GM21576 (cell line): ENCODE results near the gene GLB1L.
"Not testable (repeated sequence)": the region's sequence is repeated elsewhere in the genome, so short reads cannot be mapped to it uniquely, and the experiment has no call there.

Experiments
- ATAC-seq: cut with Tn5 transposase; IDR thresholded peaks from one replicate; pipeline ENCODE4 v1.9.1; 2021; ENCODE audit warnings: mild to moderate bottlenecking, moderate library complexity; ENCODE audit not compliant: unreplicated experiment

The GLB1L gene

GRCh38 chr2:219245148-219245898, at the start of gene GLB1L, which contains the start of gene STK16:
GLB1L (minus strand) TSS chr2:219245444; CDS start chr2:219243573, 1,871 bp downstream.
STK16 (plus strand) TSS chr2:219245479; CDS start chr2:219246000, 521 bp downstream.
- ATAC-seq: peak; percentile 63

GRCh38 chr2:219294356-219295351, 49.4 kb upstream of the GLB1L start:
- peak; percentile 79 for ATAC-seq

GRCh38 chr2:219293736-219294231, 48.5 kb upstream of the GLB1L start:
- no peak for ATAC-seq

- no peak for ATAC-seq
Measured at GRCh38 chr2:219292616-219293015, 47.4 kb upstream of the GLB1L start.

GRCh38 chr2:219291910-219292490, 46.8 kb upstream of the GLB1L start:
- ATAC-seq: no peak

GRCh38 chr2:219291394-219291793, 46.1 kb upstream of the GLB1L start:
- no peak for ATAC-seq

- ATAC-seq: no peak
Measured at GRCh38 chr2:219290381-219291171, 45.3 kb upstream of the GLB1L start.

GRCh38 chr2:219289537-219290361, 44.5 kb upstream of the GLB1L start:
- ATAC-seq: no peak

GRCh38 chr2:219289195-219289536, 43.9 kb upstream of the GLB1L start:
- ATAC-seq: no peak

GRCh38 chr2:219287580-219288265, 42.5 kb upstream of the GLB1L start:
- no peak for ATAC-seq

- not testable (repeated sequence) for ATAC-seq
Measured at GRCh38 chr2:219287116-219287440, 41.8 kb upstream of the GLB1L start.

GRCh38 chr2:219286436-219287115, 41.3 kb upstream of the GLB1L start:
- no peak for ATAC-seq

GRCh38 chr2:219285894-219286425, 40.7 kb upstream of the GLB1L start:
- no peak for ATAC-seq

- no peak for ATAC-seq
Measured at GRCh38 chr2:219285373-219285735, 40.1 kb upstream of the GLB1L start.

- no peak for ATAC-seq
Measured at GRCh38 chr2:219284501-219285372, 39.5 kb upstream of the GLB1L start.

GRCh38 chr2:219282943-219283581, 37.8 kb upstream of the GLB1L start:
- ATAC-seq: no peak

- no peak for ATAC-seq
Measured at GRCh38 chr2:219282375-219282774, 37.1 kb upstream of the GLB1L start.
